ENCODE measurements around the gene LCT. TPM values are rescaled to one million over a fixed set of nuclear protein-coding genes. Genes with fewer than 3 reads are reported as not detected.

The LCT gene
- total RNA-seq, 1 experiment from 2014 or later: 0.04 TPM

DNA sequence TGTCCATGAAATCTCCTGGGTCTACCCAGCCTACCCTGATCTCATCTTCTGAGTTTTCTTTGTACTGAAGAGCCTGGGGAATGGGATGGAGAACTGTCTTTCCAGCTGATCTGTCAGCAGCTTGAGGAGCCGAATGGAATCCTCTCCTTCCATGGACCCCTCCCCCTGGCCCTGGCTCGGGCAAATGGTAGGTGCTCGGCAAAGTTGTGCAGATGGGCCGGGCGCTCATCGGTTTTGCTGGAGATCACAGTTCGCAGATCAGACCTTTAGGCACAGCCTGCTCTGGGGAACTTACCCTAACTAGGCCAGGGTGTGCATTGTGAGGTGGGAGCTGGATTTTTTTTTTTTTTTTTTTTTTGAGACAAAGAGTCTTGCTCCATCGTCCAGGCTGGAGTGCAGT lies 40.4 kb downstream of the LCT start:
- H3K9me3 Mint-ChIP-seq: peaks cover 18 to 19% of the 10 kb centered on the region in 2 experiments
- no peaks in the 10 kb centered on the region for H4K20me1 ChIP-seq (ENCODE audit: control insufficient read depth, insufficient read depth, insufficient read length)
- TF ChIP-seq CTCF (conservative IDR thresholded peaks at IDR 0.05): no peak
- no peaks in the 10 kb centered on the region for H3K4me1 ChIP-seq (ENCODE audit: insufficient read depth, low read length)
- H4K5ac ChIP-seq (ENCODE audit: insufficient read length, low read depth, low read length): no peak overlapping the region
- H4K8ac ChIP-seq (replicated peaks; ENCODE audit: insufficient read length, low read depth, low read length): no peak overlapping the region
- no peak overlapping the region for H2BK15ac ChIP-seq (ENCODE audit: low read depth, low read length)
- no peak overlapping the region for H4K91ac ChIP-seq (ENCODE audit: insufficient read length, low read depth, low read length)
- H3K27me3 Mint-ChIP-seq (ENCODE audit: low read depth): peaks cover 2% of the 10 kb centered on the region
- H2BK5ac ChIP-seq (ENCODE audit: insufficient read length, low read length): no peak overlapping the region
- no peak overlapping the region for H2BK12ac ChIP-seq (ENCODE audit: insufficient read length, low read depth, low read length)
- no peak for DNase-seq
- H3K27ac Mint-ChIP-seq: no peak overlapping the region
- no peak overlapping the region for H3K14ac ChIP-seq (ENCODE audit: insufficient read depth, low read length)
- H3K56ac ChIP-seq (ENCODE audit: insufficient read length, low read depth, low read length): no peak overlapping the region
- no peak overlapping the region for H2AK5ac ChIP-seq (ENCODE audit: insufficient read length, low read length)
- no peak overlapping the region for H3K23ac ChIP-seq (ENCODE audit: insufficient read length, low read depth, low read length)
- H2AFZ ChIP-seq (ENCODE audit: low read length): no peak overlapping the region
- no peaks in the 10 kb centered on the region for H3K79me2 ChIP-seq (ENCODE audit: insufficient read depth, low read length)
- H3K4ac ChIP-seq (ENCODE audit: low read depth, low read length): no peak overlapping the region
- no CpG with 5 or more reads among the region's 8 CpGs for WGBS (ENCODE audit: extremely low coverage, insufficient read length, low lambda C conversion rate)
- no peak overlapping the region for H3K9ac ChIP-seq (ENCODE audit: extremely low read depth, insufficient read length, low read length)
- H3K9me3 ChIP-seq (ENCODE audit: control insufficient read depth, low read depth, low read length): no peaks in the 10 kb centered on the region
- H3K4me2 ChIP-seq (ENCODE audit: insufficient read depth, insufficient read length, low read length): no peak overlapping the region
- H3K27me3 ChIP-seq (ENCODE audit: insufficient read depth, low read length): no peaks in the 10 kb centered on the region
- no peaks in the 10 kb centered on the region for H3K79me1 ChIP-seq (ENCODE audit: insufficient read depth, low read depth, low read length, poor library complexity, severe bottlenecking)
- H3K23me2 ChIP-seq (ENCODE audit: insufficient read length, low read depth, low read length, poor library complexity, severe bottlenecking): no peaks in the 10 kb centered on the region
- peaks cover 0 to 17% (median 16%) of the 10 kb centered on the region in 3 experiments; a peak in 5 of 7 replicates for H3K36me3 Mint-ChIP-seq (ENCODE audit: insufficient read depth in 1 of 3, low read depth in 3 of 3)
- H2BK120ac ChIP-seq (ENCODE audit: low read depth, low read length, poor library complexity, severe bottlenecking): no peak overlapping the region
- no peak overlapping the region for H3K18ac ChIP-seq (ENCODE audit: insufficient read length, low read depth, low read length)
- no peak overlapping the region for H3K4me3 Mint-ChIP-seq
- H3T11ph ChIP-seq (ENCODE audit: low read length): no peak overlapping the region
- H3K27ac ChIP-seq (ENCODE audit: insufficient read length, low read depth, low read length): no peak overlapping the region
- H3K4me1 Mint-ChIP-seq: peaks cover 15 to 19% of the 10 kb centered on the region in 2 experiments
- no peak overlapping the region for H2BK20ac ChIP-seq (ENCODE audit: low read depth, low read length, poor library complexity, severe bottlenecking)

Measured in H9 (cell line).